ENCODE data around the gene NOL8. TPM values are rescaled to one million over a fixed set of nuclear protein-coding genes. Genes with fewer than 3 reads are reported as not detected.

Gene NOL8
- total RNA-seq, 1 experiment from 2014 or later = 48.4 TPM

- no peak for DNase-seq
- Histone ChIP-seq H2AFZ (ENCODE audit: low read length) (no peak overlapping the region), H2BK12ac (ENCODE audit: insufficient read length, low read depth, low read length) (no peak overlapping the region), H2AK5ac (ENCODE audit: insufficient read length, low read length) (no peak overlapping the region), H3K79me2 (ENCODE audit: insufficient read depth, low read length) (peaks cover 18% of the 10 kb centered on the region; the same call in 1 of the 2 replicates), H3K56ac (ENCODE audit: insufficient read length, low read depth, low read length) (no peak overlapping the region), H2BK20ac (ENCODE audit: low read depth, low read length, poor library complexity, severe bottlenecking) (no peak overlapping the region), H4K8ac (replicated peaks; ENCODE audit: insufficient read length, low read depth, low read length) (no peak overlapping the region), H3K79me1 (ENCODE audit: insufficient read depth, low read depth, low read length, poor library complexity, severe bottlenecking) (peaks cover 5% of the 10 kb centered on the region), H3K18ac (ENCODE audit: insufficient read length, low read depth, low read length) (no peak overlapping the region), H4K20me1 (ENCODE audit: control insufficient read depth, insufficient read depth, insufficient read length) (no peaks in the 10 kb centered on the region), H2BK5ac (ENCODE audit: insufficient read length, low read length) (no peak overlapping the region), H3K4me2 (ENCODE audit: insufficient read depth, insufficient read length, low read length) (no peak overlapping the region), H3T11ph (ENCODE audit: low read length) (no peak overlapping the region), H4K91ac (ENCODE audit: insufficient read length, low read depth, low read length) (no peak overlapping the region), H3K9me3 (ENCODE audit: control insufficient read depth, low read depth, low read length) (no peaks in the 10 kb centered on the region), H3K27ac (ENCODE audit: insufficient read length, low read depth, low read length) (no peak overlapping the region), H3K23ac (ENCODE audit: insufficient read length, low read depth, low read length) (no peak overlapping the region), H3K4me1 (ENCODE audit: insufficient read depth, low read length) (no peaks in the 10 kb centered on the region), H2BK120ac (ENCODE audit: low read depth, low read length, poor library complexity, severe bottlenecking) (no peak overlapping the region), H3K9ac (ENCODE audit: extremely low read depth, insufficient read length, low read length) (no peak overlapping the region), H3K14ac (ENCODE audit: insufficient read depth, low read length) (no peak overlapping the region), H3K4ac (ENCODE audit: low read depth, low read length) (no peak overlapping the region), H3K27me3 (ENCODE audit: insufficient read depth, low read length) (no peaks in the 10 kb centered on the region), H3K23me2 (ENCODE audit: insufficient read length, low read depth, low read length, poor library complexity, severe bottlenecking) (no peaks in the 10 kb centered on the region), H4K5ac (ENCODE audit: insufficient read length, low read depth, low read length) (no peak overlapping the region), H2BK15ac (ENCODE audit: low read depth, low read length) (no peak overlapping the region)
- TF ChIP-seq CTCF (conservative IDR thresholded peaks at IDR 0.05) = no peak
- Mint-ChIP-seq H3K4me3 (no peak overlapping the region), H3K4me1 (peaks cover 11 to 14% of the 10 kb centered on the region in 2 experiments), H3K27me3 (ENCODE audit: low read depth) (no peaks in the 10 kb centered on the region), H3K27ac (no peak overlapping the region), H3K9me3 (no peaks in the 10 kb centered on the region), H3K36me3 (ENCODE audit: insufficient read depth in 1 of 3, low read depth in 3 of 3) (peaks cover 34 to 76% (median 59%) of the 10 kb centered on the region in 3 experiments; a peak in 6 of 7 replicates)
- no CpG with 5 or more reads among the region's 5 CpGs for WGBS (ENCODE audit: extremely low coverage, insufficient read length, low lambda C conversion rate)
These were observed 35.3 kb downstream of the NOL8 start for GRCh38 chr9:92289708-92290390.

Measured in H9 (cell line).